H1 (cell line): ENCODE data around the gene TESMIN. TPM values are rescaled to one million over a fixed set of nuclear protein-coding genes. Genes with fewer than 3 reads are reported as not detected.

Experiments used
- BRCA1 ChIP-seq: IDR thresholded peaks from 2 replicates; pipeline ENCODE4 v1.6.1; 2012; ENCODE audit warnings: low read depth, low read length, improper control_type of control experiment
- GABPA ChIP-seq: IDR thresholded peaks from 2 replicates; pipeline ENCODE4 v1.6.1; 2011; ENCODE audit warnings: mild to moderate bottlenecking, low read length, moderate library complexity, borderline replicate concordance; ENCODE audit not compliant: insufficient read depth
- KDM1A ChIP-seq: fragments of 200-600, 300-600 bp; sonication (generic); IDR thresholded peaks from 2 replicates; pipeline ENCODE4 v1.7.1; 2016; ENCODE audit warnings: mild to moderate bottlenecking, low read length, borderline replicate concordance
- NANOG ChIP-seq: IDR thresholded peaks from 2 replicates; pipeline ENCODE4 v1.6.1; 2011; ENCODE audit warnings: low read length, low read depth, mild to moderate bottlenecking, inconsistent platforms; ENCODE audit not compliant: insufficient read depth, poor library complexity, severe bottlenecking
- POLR2AphosphoS5 ChIP-seq: IDR thresholded peaks from 2 replicates; pipeline ENCODE4 v1.6.1; 2011; ENCODE audit warnings: low read depth, low read length
- RXRA ChIP-seq: IDR thresholded peaks from 2 replicates; pipeline ENCODE4 v1.6.1; 2011; ENCODE audit warnings: low read depth, mild to moderate bottlenecking, low read length, moderate library complexity; ENCODE audit not compliant: insufficient read depth
- SIX5 ChIP-seq: IDR thresholded peaks from 2 replicates; pipeline ENCODE4 v1.6.1; 2011; ENCODE audit warnings: mild to moderate bottlenecking, low read depth, low read length
- SRF ChIP-seq: IDR thresholded peaks from 2 replicates; pipeline ENCODE4 v1.6.1; 2011; ENCODE audit warnings: mild to moderate bottlenecking, low read depth, low read length, moderate library complexity
- polyA plus RNA-seq, 7 experiments: library from polyadenylated mRNA; depleted of rRNA in 3 of 7; stranded (reverse) in 5 of 7; unstranded in 2 of 7; fragments of >200 nt in 5 of 7; fragments of 200-250 nt in 2 of 7; gene quantifications; 1 replicate in 5 of 7; 2 replicates in 1 of 7; 4 replicates in 1 of 7; pipeline versions ENCODE4 v1.2.1 to v1.2.3, GENCODE V29; 2011 to 2013; ENCODE audit warnings: missing spikeins in 2 of 7, mixed read lengths in 2 of 7
- total RNA-seq: library from RNA; stranded (reverse); fragmentation: NEBNext Ultra II Directional; extraction: Animal tissue kit (Norgen Biotek cat#: 25700); gene quantifications from 2 replicates; pipeline ENCODE4 v1.2.1, GENCODE V29; 2021
- TF ChIP-seq, protein P1 (sequence below): fragments of 300-600 bp; sonication (generic); IDR thresholded peaks from 2 replicates; pipeline ENCODE4 v1.7.1; 2012; ENCODE audit warnings: low read length, moderate library complexity, mild to moderate bottlenecking, inconsistent platforms; ENCODE audit not compliant: insufficient replicate concordance

The TESMIN gene
- total and polyA plus RNA-seq, 2 of the 8 experiments (the other 6 are each of a cell fraction or from before 2014, with no cell fraction given): 22.6 to 61.1 TPM

DNA sequence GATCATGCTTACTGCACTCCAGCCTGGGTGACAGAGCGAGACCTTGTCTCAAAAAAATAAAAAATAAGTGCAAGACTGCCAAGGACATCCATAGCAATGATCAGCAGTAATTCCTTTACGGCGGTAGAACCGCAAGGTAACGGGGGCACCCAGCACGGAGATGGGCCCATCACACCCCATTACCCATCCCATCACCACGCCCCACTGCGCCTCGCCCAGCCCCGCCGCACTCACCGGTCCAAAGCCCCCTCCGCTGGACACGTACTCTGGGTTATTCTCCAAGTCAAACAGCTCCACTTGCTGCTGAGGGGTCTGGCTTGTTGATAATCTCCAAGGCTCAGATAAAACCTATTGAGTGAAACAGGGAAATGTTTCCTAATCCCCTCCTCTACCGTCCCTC is 8.7 kb upstream of the TESMIN start (continued):
- TF ChIP-seq, protein P1, sequence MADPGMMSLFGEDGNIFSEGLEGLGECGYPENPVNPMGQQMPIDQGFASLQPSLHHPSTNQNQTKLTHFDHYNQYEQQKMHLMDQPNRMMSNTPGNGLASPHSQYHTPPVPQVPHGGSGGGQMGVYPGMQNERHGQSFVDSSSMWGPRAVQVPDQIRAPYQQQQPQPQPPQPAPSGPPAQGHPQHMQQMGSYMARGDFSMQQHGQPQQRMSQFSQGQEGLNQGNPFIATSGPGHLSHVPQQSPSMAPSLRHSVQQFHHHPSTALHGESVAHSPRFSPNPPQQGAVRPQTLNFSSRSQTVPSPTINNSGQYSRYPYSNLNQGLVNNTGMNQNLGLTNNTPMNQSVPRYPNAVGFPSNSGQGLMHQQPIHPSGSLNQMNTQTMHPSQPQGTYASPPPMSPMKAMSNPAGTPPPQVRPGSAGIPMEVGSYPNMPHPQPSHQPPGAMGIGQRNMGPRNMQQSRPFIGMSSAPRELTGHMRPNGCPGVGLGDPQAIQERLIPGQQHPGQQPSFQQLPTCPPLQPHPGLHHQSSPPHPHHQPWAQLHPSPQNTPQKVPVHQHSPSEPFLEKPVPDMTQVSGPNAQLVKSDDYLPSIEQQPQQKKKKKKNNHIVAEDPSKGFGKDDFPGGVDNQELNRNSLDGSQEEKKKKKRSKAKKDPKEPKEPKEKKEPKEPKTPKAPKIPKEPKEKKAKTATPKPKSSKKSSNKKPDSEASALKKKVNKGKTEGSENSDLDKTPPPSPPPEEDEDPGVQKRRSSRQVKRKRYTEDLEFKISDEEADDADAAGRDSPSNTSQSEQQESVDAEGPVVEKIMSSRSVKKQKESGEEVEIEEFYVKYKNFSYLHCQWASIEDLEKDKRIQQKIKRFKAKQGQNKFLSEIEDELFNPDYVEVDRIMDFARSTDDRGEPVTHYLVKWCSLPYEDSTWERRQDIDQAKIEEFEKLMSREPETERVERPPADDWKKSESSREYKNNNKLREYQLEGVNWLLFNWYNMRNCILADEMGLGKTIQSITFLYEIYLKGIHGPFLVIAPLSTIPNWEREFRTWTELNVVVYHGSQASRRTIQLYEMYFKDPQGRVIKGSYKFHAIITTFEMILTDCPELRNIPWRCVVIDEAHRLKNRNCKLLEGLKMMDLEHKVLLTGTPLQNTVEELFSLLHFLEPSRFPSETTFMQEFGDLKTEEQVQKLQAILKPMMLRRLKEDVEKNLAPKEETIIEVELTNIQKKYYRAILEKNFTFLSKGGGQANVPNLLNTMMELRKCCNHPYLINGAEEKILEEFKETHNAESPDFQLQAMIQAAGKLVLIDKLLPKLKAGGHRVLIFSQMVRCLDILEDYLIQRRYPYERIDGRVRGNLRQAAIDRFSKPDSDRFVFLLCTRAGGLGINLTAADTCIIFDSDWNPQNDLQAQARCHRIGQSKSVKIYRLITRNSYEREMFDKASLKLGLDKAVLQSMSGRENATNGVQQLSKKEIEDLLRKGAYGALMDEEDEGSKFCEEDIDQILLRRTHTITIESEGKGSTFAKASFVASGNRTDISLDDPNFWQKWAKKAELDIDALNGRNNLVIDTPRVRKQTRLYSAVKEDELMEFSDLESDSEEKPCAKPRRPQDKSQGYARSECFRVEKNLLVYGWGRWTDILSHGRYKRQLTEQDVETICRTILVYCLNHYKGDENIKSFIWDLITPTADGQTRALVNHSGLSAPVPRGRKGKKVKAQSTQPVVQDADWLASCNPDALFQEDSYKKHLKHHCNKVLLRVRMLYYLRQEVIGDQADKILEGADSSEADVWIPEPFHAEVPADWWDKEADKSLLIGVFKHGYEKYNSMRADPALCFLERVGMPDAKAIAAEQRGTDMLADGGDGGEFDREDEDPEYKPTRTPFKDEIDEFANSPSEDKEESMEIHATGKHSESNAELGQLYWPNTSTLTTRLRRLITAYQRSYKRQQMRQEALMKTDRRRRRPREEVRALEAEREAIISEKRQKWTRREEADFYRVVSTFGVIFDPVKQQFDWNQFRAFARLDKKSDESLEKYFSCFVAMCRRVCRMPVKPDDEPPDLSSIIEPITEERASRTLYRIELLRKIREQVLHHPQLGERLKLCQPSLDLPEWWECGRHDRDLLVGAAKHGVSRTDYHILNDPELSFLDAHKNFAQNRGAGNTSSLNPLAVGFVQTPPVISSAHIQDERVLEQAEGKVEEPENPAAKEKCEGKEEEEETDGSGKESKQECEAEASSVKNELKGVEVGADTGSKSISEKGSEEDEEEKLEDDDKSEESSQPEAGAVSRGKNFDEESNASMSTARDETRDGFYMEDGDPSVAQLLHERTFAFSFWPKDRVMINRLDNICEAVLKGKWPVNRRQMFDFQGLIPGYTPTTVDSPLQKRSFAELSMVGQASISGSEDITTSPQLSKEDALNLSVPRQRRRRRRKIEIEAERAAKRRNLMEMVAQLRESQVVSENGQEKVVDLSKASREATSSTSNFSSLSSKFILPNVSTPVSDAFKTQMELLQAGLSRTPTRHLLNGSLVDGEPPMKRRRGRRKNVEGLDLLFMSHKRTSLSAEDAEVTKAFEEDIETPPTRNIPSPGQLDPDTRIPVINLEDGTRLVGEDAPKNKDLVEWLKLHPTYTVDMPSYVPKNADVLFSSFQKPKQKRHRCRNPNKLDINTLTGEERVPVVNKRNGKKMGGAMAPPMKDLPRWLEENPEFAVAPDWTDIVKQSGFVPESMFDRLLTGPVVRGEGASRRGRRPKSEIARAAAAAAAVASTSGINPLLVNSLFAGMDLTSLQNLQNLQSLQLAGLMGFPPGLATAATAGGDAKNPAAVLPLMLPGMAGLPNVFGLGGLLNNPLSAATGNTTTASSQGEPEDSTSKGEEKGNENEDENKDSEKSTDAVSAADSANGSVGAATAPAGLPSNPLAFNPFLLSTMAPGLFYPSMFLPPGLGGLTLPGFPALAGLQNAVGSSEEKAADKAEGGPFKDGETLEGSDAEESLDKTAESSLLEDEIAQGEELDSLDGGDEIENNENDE: no peak
- no peak for TF ChIP-seq POLR2AphosphoS5
- no peak for TF ChIP-seq GABPA
- no peak for TF ChIP-seq SRF
- TF ChIP-seq BRCA1: no peak
- no peak for TF ChIP-seq NANOG
- no peak for TF ChIP-seq SIX5
- no peak for TF ChIP-seq RXRA
- TF ChIP-seq KDM1A: no peak
